ENCODE measurements around the gene F13A1. TPM values are rescaled to one million over a fixed set of nuclear protein-coding genes. Genes with fewer than 3 reads are reported as not detected.
"Not testable (repeated sequence)": the region's sequence is repeated elsewhere in the genome, so short reads cannot be mapped to it uniquely, and the experiment has no call there.

Gene F13A1
- polyA plus RNA-seq, 1 donor (not counting 4 experiments of a cell fraction or from before 2014, with no cell fraction given), result not detected

DNA sequence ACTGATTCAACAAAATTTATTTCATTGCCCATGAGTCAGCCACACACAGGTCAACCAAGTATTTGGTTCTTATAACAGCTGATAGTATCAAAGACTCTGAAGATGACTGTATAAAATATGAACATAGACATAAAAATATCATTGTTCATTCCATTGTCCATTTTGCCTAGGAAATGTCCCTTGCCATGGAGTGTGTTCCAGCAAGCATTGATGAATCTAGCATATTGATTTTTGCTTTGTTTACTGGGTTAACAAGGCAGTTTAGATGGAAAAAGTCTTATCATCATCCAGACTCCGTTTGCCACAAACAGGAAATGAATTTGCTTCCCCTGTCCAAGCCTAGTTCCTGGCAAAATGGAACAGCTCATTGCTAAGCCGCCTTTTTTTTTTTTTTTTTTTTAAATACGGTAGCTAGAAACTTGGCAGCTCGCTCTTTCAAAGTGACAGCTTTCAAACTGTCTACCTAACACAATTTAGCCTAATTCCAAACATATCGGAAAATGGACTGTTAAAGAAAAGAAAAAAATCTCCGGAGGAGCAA, 7.5 kb downstream of the F13A1 start:
- no peaks in the 10 kb centered on the region for H3K79me2 ChIP-seq (ENCODE audit: control insufficient read depth, insufficient read depth, low read length)
- peaks cover 6% of the 10 kb centered on the region for H3K27me3 ChIP-seq (ENCODE audit: control insufficient read depth, extremely low read depth, insufficient read depth, low read length)
- FAIRE-seq, result no peak
- H3K36me3 ChIP-seq (ENCODE audit: control insufficient read depth in 2 of 2, extremely low read depth in 1 of 2, insufficient read depth in 2 of 2, low read length in 2 of 2), result no peaks in the 10 kb centered on the region
- TF ChIP-seq, protein P1, sequence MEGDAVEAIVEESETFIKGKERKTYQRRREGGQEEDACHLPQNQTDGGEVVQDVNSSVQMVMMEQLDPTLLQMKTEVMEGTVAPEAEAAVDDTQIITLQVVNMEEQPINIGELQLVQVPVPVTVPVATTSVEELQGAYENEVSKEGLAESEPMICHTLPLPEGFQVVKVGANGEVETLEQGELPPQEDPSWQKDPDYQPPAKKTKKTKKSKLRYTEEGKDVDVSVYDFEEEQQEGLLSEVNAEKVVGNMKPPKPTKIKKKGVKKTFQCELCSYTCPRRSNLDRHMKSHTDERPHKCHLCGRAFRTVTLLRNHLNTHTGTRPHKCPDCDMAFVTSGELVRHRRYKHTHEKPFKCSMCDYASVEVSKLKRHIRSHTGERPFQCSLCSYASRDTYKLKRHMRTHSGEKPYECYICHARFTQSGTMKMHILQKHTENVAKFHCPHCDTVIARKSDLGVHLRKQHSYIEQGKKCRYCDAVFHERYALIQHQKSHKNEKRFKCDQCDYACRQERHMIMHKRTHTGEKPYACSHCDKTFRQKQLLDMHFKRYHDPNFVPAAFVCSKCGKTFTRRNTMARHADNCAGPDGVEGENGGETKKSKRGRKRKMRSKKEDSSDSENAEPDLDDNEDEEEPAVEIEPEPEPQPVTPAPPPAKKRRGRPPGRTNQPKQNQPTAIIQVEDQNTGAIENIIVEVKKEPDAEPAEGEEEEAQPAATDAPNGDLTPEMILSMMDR (optimal IDR thresholded peaks at IDR 0.05 in 1 of 3, IDR thresholded peaks at IDR 0.05 in 1 of 3, conservative IDR thresholded peaks at IDR 0.05 in 1 of 3; ENCODE audit: extremely low read depth in 1 of 3, insufficient read depth in 2 of 3, low read length in 3 of 3), result no peak
- no peak for TF ChIP-seq EZH2 (IDR thresholded peaks at IDR 0.05; ENCODE audit: low read length)
- no peak overlapping the region for H2AFZ ChIP-seq (ENCODE audit: control insufficient read depth, low read length)
- dilution Hi-C loops (cut with MboI; ENCODE audit: extremely low pct_ligation_motif_present, low sequenced_read_pairs), result no loop called here
- no peaks in the 10 kb centered on the region for H4K20me1 ChIP-seq (ENCODE audit: control insufficient read depth, extremely low read depth, insufficient read depth, low read length)
- H3K9ac ChIP-seq (ENCODE audit: control insufficient read depth, extremely low read depth, insufficient read depth, low read length), result no peak overlapping the region
- H3K4me3 ChIP-seq (ENCODE audit: control insufficient read depth in 2 of 3, extremely low read depth in 1 of 3, insufficient read depth in 2 of 3, low read depth in 1 of 3, low read length in 3 of 3), result no peak overlapping the region
- H3K9me1 ChIP-seq (ENCODE audit: control insufficient read depth, extremely low read depth, insufficient read depth, low read length), result no peaks in the 10 kb centered on the region
- H3K27ac ChIP-seq (ENCODE audit: control insufficient read depth, insufficient read depth, low read length), result no peak overlapping the region
- H3K9me3 ChIP-seq (ENCODE audit: control insufficient read depth, low read depth, low read length), result no peaks in the 10 kb centered on the region
- no peak overlapping the region for H3K4me2 ChIP-seq (ENCODE audit: control insufficient read depth, extremely low read depth, insufficient read depth, low read depth, low read length)
- H3K4me1 ChIP-seq (ENCODE audit: control insufficient read depth, extremely low read depth, insufficient read depth, low read length), result no peaks in the 10 kb centered on the region
- no peak for DNase-seq (ENCODE audit: low read depth, low spot score)

DNA sequence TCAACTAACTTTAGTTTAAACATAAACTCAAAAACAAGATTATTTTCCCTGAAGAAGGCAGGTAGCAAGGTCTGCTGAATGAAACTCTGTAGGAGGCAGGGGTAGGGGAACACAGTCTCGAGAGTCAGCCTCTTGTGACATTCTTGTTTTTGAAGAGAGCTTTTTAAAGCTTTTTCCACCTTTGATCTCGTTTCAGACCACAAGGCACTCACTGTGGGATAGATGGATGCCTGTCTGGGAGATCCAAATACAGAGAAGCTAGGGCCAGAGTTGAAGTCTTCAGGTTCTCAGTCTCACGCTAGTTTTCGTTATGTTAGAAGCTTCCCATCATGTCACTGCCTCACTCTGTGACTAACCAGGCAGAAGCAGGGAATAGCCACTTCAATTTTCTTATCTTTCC, 14.9 kb downstream of the F13A1 start:
- Histone ChIP-seq H3K9me3 (ENCODE audit: control insufficient read depth, low read depth, low read length) (no peaks in the 10 kb centered on the region), H3K27ac (ENCODE audit: control insufficient read depth, insufficient read depth, low read length) (no peak overlapping the region), H3K36me3 (ENCODE audit: control insufficient read depth in 2 of 2, extremely low read depth in 1 of 2, insufficient read depth in 2 of 2, low read length in 2 of 2) (no peaks in the 10 kb centered on the region), H3K4me1 (ENCODE audit: control insufficient read depth, extremely low read depth, insufficient read depth, low read length) (no peaks in the 10 kb centered on the region), H3K4me3 (ENCODE audit: control insufficient read depth in 2 of 3, extremely low read depth in 1 of 3, insufficient read depth in 2 of 3, low read depth in 1 of 3, low read length in 3 of 3) (no peak overlapping the region), H3K27me3 (ENCODE audit: control insufficient read depth, extremely low read depth, insufficient read depth, low read length) (no peaks in the 10 kb centered on the region), H3K9ac (ENCODE audit: control insufficient read depth, extremely low read depth, insufficient read depth, low read length) (no peak overlapping the region), H3K79me2 (ENCODE audit: control insufficient read depth, insufficient read depth, low read length) (no peaks in the 10 kb centered on the region), H3K4me2 (ENCODE audit: control insufficient read depth, extremely low read depth, insufficient read depth, low read depth, low read length) (no peak overlapping the region), H3K9me1 (ENCODE audit: control insufficient read depth, extremely low read depth, insufficient read depth, low read length) (no peaks in the 10 kb centered on the region), H2AFZ (ENCODE audit: control insufficient read depth, low read length) (no peak overlapping the region), H4K20me1 (ENCODE audit: control insufficient read depth, extremely low read depth, insufficient read depth, low read length) (no peaks in the 10 kb centered on the region)
- no peak for FAIRE-seq
- no peak for TF ChIP-seq EZH2 (IDR thresholded peaks at IDR 0.05; ENCODE audit: low read length)
- TF ChIP-seq, protein P1 (optimal IDR thresholded peaks at IDR 0.05 in 1 of 3, IDR thresholded peaks at IDR 0.05 in 1 of 3, conservative IDR thresholded peaks at IDR 0.05 in 1 of 3; ENCODE audit: extremely low read depth in 1 of 3, insufficient read depth in 2 of 3, low read length in 3 of 3), result no peak
- dilution Hi-C loops (cut with MboI; ENCODE audit: extremely low pct_ligation_motif_present, low sequenced_read_pairs), result no loop called here
- DNase-seq (ENCODE audit: low read depth, low spot score), result no peak

DNA sequence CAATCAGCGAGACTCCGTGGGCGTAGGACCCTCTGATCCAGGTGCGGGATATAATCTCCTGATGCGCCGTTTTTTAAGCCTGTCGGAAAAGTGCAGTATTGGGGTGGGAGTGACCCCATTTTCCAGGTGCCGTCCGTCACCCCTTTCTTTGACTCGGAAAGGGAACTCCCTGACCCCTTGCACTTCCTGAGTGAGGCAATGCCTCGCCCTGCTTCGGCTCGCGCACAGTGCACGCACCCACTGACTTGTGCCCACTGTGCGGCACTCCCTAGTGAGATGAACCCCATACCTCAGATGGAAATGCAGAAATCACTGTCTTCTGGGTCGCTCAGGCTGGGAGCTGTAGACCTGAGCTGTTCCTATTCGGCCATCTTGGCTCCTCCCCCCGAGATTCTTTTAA, 20.1 kb downstream of the F13A1 start:
- FAIRE-seq; H3K4me2 ChIP-seq (ENCODE audit: control insufficient read depth, extremely low read depth, insufficient read depth, low read depth, low read length); H2AFZ ChIP-seq (ENCODE audit: control insufficient read depth, low read length); H3K4me3 ChIP-seq (ENCODE audit: control insufficient read depth in 2 of 3, extremely low read depth in 1 of 3, insufficient read depth in 2 of 3, low read depth in 1 of 3, low read length in 3 of 3); H3K4me1 ChIP-seq (ENCODE audit: control insufficient read depth, extremely low read depth, insufficient read depth, low read length); H3K9me1 ChIP-seq (ENCODE audit: control insufficient read depth, extremely low read depth, insufficient read depth, low read length); H3K9ac ChIP-seq (ENCODE audit: control insufficient read depth, extremely low read depth, insufficient read depth, low read length); H3K79me2 ChIP-seq (ENCODE audit: control insufficient read depth, insufficient read depth, low read length); H4K20me1 ChIP-seq (ENCODE audit: control insufficient read depth, extremely low read depth, insufficient read depth, low read length); dilution Hi-C loops (cut with MboI; ENCODE audit: extremely low pct_ligation_motif_present, low sequenced_read_pairs); H3K27me3 ChIP-seq (ENCODE audit: control insufficient read depth, extremely low read depth, insufficient read depth, low read length); DNase-seq (ENCODE audit: low read depth, low spot score); H3K27ac ChIP-seq (ENCODE audit: control insufficient read depth, insufficient read depth, low read length); H3K9me3 ChIP-seq (ENCODE audit: control insufficient read depth, low read depth, low read length); H3K36me3 ChIP-seq (ENCODE audit: control insufficient read depth in 2 of 2, extremely low read depth in 1 of 2, insufficient read depth in 2 of 2, low read length in 2 of 2): not testable (repeated sequence)

All from keratinocyte (primary cell).